HepG2 (cell line): ENCODE measurements around the gene TEKT5. TPM values are rescaled to one million over a fixed set of nuclear protein-coding genes. Genes with fewer than 3 reads are reported as not detected.

Experiments
- ARNTL ChIP-seq: sonication (generic); formaldehyde crosslinking; IDR thresholded peaks from 2 replicates; pipeline ENCODE4 v1.4.0; 2020; ENCODE audit warnings: mild to moderate bottlenecking, missing genetic modification reagents
- ATF6 ChIP-seq: sonication (generic); formaldehyde crosslinking; conservative IDR thresholded peaks from 2 replicates; pipeline ENCODE4 v1.4.0; 2020; ENCODE audit warnings: missing genetic modification reagents
- MEIS1 ChIP-seq: sonication (generic); formaldehyde crosslinking; IDR thresholded peaks from 2 replicates; pipeline ENCODE4 v1.9.0; 2021; ENCODE audit warnings: mild to moderate bottlenecking, missing genetic modification reagents, moderate library complexity, borderline replicate concordance
- NFE2L2 ChIP-seq: fragments of 150-350 bp; IDR thresholded peaks from 2 replicates; pipeline ENCODE4 v1.6.1; 2014; ENCODE audit warnings: low read length
- SETDB1 ChIP-seq: sonication (generic); formaldehyde crosslinking; IDR thresholded peaks from 2 replicates; pipeline ENCODE4 v1.5.1; 2020; ENCODE audit warnings: missing genetic modification reagents, mild to moderate bottlenecking, borderline replicate concordance
- TCF12 ChIP-seq, 2 experiments: fragments of 450-650 bp in 1 of 2; sonication (generic) in 1 of 2; formaldehyde crosslinking in 1 of 2; IDR thresholded peaks; 2 replicates each; pipeline versions ENCODE4 v1.6.1 to v1.8.0; 2017 to 2022; ENCODE audit warnings: antibody characterized with exemption in 1 of 2, mild to moderate bottlenecking in 1 of 2, missing genetic modification reagents in 1 of 2, moderate library complexity in 1 of 2
- ZKSCAN8 ChIP-seq: IDR thresholded peaks from 2 replicates; pipeline ENCODE4 v1.6.1; 2016; ENCODE audit warnings: borderline replicate concordance, missing genetic modification reagents, missing compliant biosample characterization
- ZNF777 ChIP-seq: sonication (generic); formaldehyde crosslinking; IDR thresholded peaks from 2 replicates; pipeline ENCODE4 v1.4.0; 2020; ENCODE audit warnings: missing genetic modification reagents
- ZNF782 ChIP-seq: sonication (generic); formaldehyde crosslinking; IDR thresholded peaks from 2 replicates; pipeline ENCODE4 v1.4.0; 2020; ENCODE audit warnings: missing genetic modification reagents, mild to moderate bottlenecking, borderline replicate concordance
- polyA plus RNA-seq, 8 experiments: library from polyadenylated mRNA; depleted of rRNA in 3 of 8; stranded (reverse) in 7 of 8; unstranded in 1 of 8; fragments of >200 nt; fragmentation: Illumina TruSeq in 4 of 8; extraction: Trizol in 4 of 8; gene quantifications; 2 replicates each; pipeline versions ENCODE4 v1.2.1 to v1.2.3, GENCODE V29; 2011 to 2016; ENCODE audit warnings: low read depth in 4 of 8, missing spikeins in 1 of 8, mixed read lengths in 1 of 8; ENCODE audit not compliant: insufficient read depth in 1 of 8
- total RNA-seq, 5 experiments: library from RNA; depleted of rRNA; stranded (reverse); fragments of >200 nt; fragmentation: Illumina TruSeq; extraction: Trizol; gene quantifications; 2 replicates each; pipeline ENCODE4 v1.2.3, GENCODE V29; 2016; ENCODE audit warnings: low read depth in 1 of 5
- TF ChIP-seq, protein P1 (sequence below), 2 experiments: IDR thresholded peaks; 2 replicates each; pipeline ENCODE4 v1.6.1; 2011 to 2012; ENCODE audit warnings: low read length in 2 of 2, borderline replicate concordance in 1 of 2, low read depth in 1 of 2, mild to moderate bottlenecking in 1 of 2, moderate library complexity in 1 of 2
- TF ChIP-seq, protein P2 (sequence below): sonication (generic); formaldehyde crosslinking; IDR thresholded peaks from 2 replicates; pipeline ENCODE4 v1.4.0; 2020; ENCODE audit warnings: missing genetic modification reagents
- TF ChIP-seq, protein P3 (sequence below): sonication (generic); formaldehyde crosslinking; IDR thresholded peaks from 2 replicates; pipeline ENCODE4 v1.5.0; 2020; ENCODE audit warnings: mild to moderate bottlenecking, missing genetic modification reagents, borderline replicate concordance

TEKT5 gene
- total and polyA plus RNA-seq, 2 of the 13 experiments (the other 11 are each of a cell fraction or from before 2014, with no cell fraction given), result 0.16 TPM; not detected in 1

DNA sequence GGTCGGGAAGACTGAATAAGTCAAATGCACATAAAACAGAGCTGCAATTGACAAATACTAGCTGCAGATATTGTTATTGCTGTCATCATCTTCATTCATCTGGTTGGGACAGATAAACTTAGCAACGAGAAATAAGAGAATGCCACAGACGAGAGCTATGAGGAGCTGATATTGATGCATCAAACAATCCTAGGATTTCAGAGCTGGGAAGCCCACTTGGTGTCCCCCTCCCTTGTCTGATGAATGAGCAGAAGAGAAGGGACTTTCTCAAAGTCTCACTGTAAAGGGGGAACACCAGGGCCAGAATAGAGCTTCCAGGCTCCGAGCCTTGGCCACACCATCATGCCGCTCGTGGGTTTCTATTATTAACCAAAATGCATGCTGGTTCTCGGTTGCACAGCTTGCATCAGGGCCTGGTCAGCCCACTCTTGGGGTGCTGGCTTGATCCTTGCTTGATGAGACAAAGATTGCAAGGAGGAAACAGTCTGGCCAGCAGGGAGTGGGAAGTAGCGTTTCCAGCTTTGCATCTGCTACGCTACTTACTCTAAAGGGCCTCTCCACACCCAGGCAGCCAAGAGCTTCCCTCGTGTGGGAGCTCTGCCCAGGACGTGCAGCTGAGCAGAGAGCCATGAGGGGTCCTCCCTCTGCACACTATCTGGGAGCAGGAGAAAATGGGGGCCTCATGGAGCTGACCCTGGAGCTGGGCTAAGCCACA lies 85.9 kb downstream of the TEKT5 start (continued):
- TF ChIP-seq, protein P1, sequence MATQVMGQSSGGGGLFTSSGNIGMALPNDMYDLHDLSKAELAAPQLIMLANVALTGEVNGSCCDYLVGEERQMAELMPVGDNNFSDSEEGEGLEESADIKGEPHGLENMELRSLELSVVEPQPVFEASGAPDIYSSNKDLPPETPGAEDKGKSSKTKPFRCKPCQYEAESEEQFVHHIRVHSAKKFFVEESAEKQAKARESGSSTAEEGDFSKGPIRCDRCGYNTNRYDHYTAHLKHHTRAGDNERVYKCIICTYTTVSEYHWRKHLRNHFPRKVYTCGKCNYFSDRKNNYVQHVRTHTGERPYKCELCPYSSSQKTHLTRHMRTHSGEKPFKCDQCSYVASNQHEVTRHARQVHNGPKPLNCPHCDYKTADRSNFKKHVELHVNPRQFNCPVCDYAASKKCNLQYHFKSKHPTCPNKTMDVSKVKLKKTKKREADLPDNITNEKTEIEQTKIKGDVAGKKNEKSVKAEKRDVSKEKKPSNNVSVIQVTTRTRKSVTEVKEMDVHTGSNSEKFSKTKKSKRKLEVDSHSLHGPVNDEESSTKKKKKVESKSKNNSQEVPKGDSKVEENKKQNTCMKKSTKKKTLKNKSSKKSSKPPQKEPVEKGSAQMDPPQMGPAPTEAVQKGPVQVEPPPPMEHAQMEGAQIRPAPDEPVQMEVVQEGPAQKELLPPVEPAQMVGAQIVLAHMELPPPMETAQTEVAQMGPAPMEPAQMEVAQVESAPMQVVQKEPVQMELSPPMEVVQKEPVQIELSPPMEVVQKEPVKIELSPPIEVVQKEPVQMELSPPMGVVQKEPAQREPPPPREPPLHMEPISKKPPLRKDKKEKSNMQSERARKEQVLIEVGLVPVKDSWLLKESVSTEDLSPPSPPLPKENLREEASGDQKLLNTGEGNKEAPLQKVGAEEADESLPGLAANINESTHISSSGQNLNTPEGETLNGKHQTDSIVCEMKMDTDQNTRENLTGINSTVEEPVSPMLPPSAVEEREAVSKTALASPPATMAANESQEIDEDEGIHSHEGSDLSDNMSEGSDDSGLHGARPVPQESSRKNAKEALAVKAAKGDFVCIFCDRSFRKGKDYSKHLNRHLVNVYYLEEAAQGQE (IDR thresholded peaks at IDR 0.05; ENCODE audit: borderline replicate concordance in 1 of 2, low read depth in 1 of 2, low read length in 2 of 2), result no peak
- TF ChIP-seq NFE2L2, result 0 out of 2 replicates have a peak, but pooled peaks have one; percentile 1
- TF ChIP-seq ZNF782 (CRISPR knock-in tag), result peak; percentile 39; the same call in 1 of the 2 replicates
- TF ChIP-seq TCF12 (IDR thresholded peaks at IDR 0.05), result no peak
- no peak for TF ChIP-seq TCF12 (CRISPR knock-in tag; IDR thresholded peaks at IDR 0.05)
- TF ChIP-seq SETDB1 (CRISPR knock-in tag), result 0 out of 2 replicates have a peak, but pooled peaks have one; percentile 74
- TF ChIP-seq, protein P2, sequence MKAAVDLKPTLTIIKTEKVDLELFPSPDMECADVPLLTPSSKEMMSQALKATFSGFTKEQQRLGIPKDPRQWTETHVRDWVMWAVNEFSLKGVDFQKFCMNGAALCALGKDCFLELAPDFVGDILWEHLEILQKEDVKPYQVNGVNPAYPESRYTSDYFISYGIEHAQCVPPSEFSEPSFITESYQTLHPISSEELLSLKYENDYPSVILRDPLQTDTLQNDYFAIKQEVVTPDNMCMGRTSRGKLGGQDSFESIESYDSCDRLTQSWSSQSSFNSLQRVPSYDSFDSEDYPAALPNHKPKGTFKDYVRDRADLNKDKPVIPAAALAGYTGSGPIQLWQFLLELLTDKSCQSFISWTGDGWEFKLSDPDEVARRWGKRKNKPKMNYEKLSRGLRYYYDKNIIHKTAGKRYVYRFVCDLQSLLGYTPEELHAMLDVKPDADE, result no peak
- no peak for TF ChIP-seq MEIS1 (CRISPR knock-in tag)
- no peak for TF ChIP-seq ZNF777 (CRISPR knock-in tag)
- TF ChIP-seq, protein P3, sequence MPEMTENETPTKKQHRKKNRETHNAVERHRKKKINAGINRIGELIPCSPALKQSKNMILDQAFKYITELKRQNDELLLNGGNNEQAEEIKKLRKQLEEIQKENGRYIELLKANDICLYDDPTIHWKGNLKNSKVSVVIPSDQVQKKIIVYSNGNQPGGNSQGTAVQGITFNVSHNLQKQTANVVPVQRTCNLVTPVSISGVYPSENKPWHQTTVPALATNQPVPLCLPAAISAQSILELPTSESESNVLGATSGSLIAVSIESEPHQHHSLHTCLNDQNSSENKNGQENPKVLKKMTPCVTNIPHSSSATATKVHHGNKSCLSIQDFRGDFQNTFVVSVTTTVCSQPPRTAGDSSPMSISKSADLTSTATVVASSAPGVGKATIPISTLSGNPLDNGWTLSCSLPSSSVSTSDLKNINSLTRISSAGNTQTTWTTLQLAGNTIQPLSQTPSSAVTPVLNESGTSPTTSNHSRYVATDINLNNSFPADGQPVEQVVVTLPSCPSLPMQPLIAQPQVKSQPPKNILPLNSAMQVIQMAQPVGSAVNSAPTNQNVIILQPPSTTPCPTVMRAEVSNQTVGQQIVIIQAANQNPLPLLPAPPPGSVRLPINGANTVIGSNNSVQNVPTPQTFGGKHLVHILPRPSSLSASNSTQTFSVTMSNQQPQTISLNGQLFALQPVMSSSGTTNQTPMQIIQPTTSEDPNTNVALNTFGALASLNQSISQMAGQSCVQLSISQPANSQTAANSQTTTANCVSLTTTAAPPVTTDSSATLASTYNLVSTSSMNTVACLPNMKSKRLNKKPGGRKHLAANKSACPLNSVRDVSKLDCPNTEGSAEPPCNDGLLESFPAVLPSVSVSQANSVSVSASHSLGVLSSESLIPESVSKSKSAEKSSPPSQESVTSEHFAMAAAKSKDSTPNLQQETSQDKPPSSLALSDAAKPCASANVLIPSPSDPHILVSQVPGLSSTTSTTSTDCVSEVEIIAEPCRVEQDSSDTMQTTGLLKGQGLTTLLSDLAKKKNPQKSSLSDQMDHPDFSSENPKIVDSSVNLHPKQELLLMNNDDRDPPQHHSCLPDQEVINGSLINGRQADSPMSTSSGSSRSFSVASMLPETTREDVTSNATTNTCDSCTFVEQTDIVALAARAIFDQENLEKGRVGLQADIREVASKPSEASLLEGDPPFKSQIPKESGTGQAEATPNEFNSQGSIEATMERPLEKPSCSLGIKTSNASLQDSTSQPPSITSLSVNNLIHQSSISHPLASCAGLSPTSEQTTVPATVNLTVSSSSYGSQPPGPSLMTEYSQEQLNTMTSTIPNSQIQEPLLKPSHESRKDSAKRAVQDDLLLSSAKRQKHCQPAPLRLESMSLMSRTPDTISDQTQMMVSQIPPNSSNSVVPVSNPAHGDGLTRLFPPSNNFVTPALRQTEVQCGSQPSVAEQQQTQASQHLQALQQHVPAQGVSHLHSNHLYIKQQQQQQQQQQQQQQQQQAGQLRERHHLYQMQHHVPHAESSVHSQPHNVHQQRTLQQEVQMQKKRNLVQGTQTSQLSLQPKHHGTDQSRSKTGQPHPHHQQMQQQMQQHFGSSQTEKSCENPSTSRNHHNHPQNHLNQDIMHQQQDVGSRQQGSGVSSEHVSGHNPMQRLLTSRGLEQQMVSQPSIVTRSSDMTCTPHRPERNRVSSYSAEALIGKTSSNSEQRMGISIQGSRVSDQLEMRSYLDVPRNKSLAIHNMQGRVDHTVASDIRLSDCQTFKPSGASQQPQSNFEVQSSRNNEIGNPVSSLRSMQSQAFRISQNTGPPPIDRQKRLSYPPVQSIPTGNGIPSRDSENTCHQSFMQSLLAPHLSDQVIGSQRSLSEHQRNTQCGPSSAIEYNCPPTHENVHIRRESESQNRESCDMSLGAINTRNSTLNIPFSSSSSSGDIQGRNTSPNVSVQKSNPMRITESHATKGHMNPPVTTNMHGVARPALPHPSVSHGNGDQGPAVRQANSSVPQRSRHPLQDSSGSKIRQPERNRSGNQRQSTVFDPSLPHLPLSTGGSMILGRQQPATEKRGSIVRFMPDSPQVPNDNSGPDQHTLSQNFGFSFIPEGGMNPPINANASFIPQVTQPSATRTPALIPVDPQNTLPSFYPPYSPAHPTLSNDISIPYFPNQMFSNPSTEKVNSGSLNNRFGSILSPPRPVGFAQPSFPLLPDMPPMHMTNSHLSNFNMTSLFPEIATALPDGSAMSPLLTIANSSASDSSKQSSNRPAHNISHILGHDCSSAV (CRISPR knock-in tag), result no peak
- no peak for TF ChIP-seq ARNTL
- TF ChIP-seq ATF6 (CRISPR knock-in tag), result peak; percentile 63; the same call in 1 of the 2 replicates
- TF ChIP-seq ZKSCAN8 (CRISPR knock-in tag), result no peak
